Inflammatory macrophage (primary cell): ENCODE measurements around the gene SSTR4.

Experiments used
- DNase-seq, 2 donors: peaks; one replicate each; pipeline ENCODE4 v3.0.0-alpha.2; 2020 to 2022

SSTR4 gene

GRCh38 chr20:23068283-23068682, 33.2 kb downstream of the SSTR4 start:
- DNase-seq, result no peak

- no peak for DNase-seq
These were observed 34.0 kb downstream of the SSTR4 start for GRCh38 chr20:23069108-23069507.

GRCh38 chr20:23071398-23071797, 36.3 kb downstream of the SSTR4 start:
- DNase-seq, result no peak

GRCh38 chr20:23071996-23072395, 36.9 kb downstream of the SSTR4 start:
- no peak for DNase-seq

- no peak for DNase-seq
These were observed 37.9 kb downstream of the SSTR4 start for GRCh38 chr20:23072892-23073586.

- DNase-seq, result no peak
These were observed 38.9 kb downstream of the SSTR4 start for GRCh38 chr20:23074052-23074451.

- DNase-seq, result no peak
These were observed 42.2 kb downstream of the SSTR4 start for GRCh38 chr20:23077277-23077676.

- DNase-seq, result peak; percentile 30 to 53
These were observed 43.4 kb downstream of the SSTR4 start for GRCh38 chr20:23078351-23079015.

- no peak for DNase-seq
These were observed 43.9 kb downstream of the SSTR4 start for GRCh38 chr20:23079016-23079351.

- DNase-seq, result no peak
These were observed 44.8 kb downstream of the SSTR4 start for GRCh38 chr20:23079926-23080325.

GRCh38 chr20:23080521-23080920, 45.4 kb downstream of the SSTR4 start:
- DNase-seq, result no peak

GRCh38 chr20:23081263-23081819, 46.2 kb downstream of the SSTR4 start:
- no peak for DNase-seq

- peak; percentile 31 to 62 for DNase-seq
These were observed 47.9 kb downstream of the SSTR4 start for GRCh38 chr20:23082846-23083552.

GRCh38 chr20:23083553-23084220, 48.6 kb downstream of the SSTR4 start:
- no peak for DNase-seq

- DNase-seq, result no peak
These were observed 49.3 kb downstream of the SSTR4 start for GRCh38 chr20:23084282-23084844.

GRCh38 chr20:23084845-23085365, 49.8 kb downstream of the SSTR4 start:
- no peak for DNase-seq

GRCh38 chr20:23085436-23086055, 50.4 kb downstream of the SSTR4 start:
- DNase-seq, result peak in 1 of 2 donors; percentile 34

GRCh38 chr20:23086056-23086566, 51.0 kb downstream of the SSTR4 start, which contains the start of gene CD93:
CD93 (minus strand) TSS chr20:23086324; CDS start chr20:23086192, 132 bp downstream.
- DNase-seq, result peak in 1 of 2 donors; percentile 26

GRCh38 chr20:23086931-23087411, 51.9 kb downstream of the SSTR4 start:
- DNase-seq, result peak; percentile 41 to 57

- peak; percentile 62 to 84 for DNase-seq
These were observed 52.6 kb downstream of the SSTR4 start for GRCh38 chr20:23087587-23088251.
